Measurements from ENCODE around the gene PDE1C. TPM values are rescaled to one million over a fixed set of nuclear protein-coding genes. Genes with fewer than 3 reads are reported as not detected.

Gene PDE1C
- total and polyA plus RNA-seq, 8 donors = 2.9 to 54.2 (median 5.9) TPM

- Histone ChIP-seq H3K4me3 (no peak overlapping the region), H3K27me3 (no peaks in the 10 kb centered on the region), H3K9me3 (peaks cover 0 to 18% (median 12%) of the 10 kb centered on the region in 4 donors), H3K36me3 (no peaks in the 10 kb centered on the region), H3K4me1 (no peaks in the 10 kb centered on the region), H3K27ac (no peak overlapping the region)
- DNase-seq = no peak
- TF ChIP-seq POLR2A (IDR thresholded peaks at IDR 0.05) (no peak), POLR2AphosphoS5 (IDR thresholded peaks at IDR 0.05) (no peak), EP300 (IDR thresholded peaks at IDR 0.05) (no peak), CTCF (IDR thresholded peaks at IDR 0.05) (no peak)
- WGBS, 5 donors = 79 to 93% (median 87%) methylated on average over 1 of the region's 1 CpG
- intact Hi-C loops (cut with DNase I; ENCODE audit: low total_unique reads) = no loop called here
Observed at GRCh38 chr7:32115831-32116230, 45.6 kb upstream of the PDE1C start.

GRCh38 chr7:32108651-32109050 is 38.4 kb upstream of the PDE1C start:
- WGBS, 5 donors = 75 to 84% (median 79%) methylated on average over 2 of the region's 2 CpGs
- intact Hi-C loops (cut with DNase I; ENCODE audit: low total_unique reads) = no loop called here
- no peaks in the 10 kb centered on the region for H3K36me3 ChIP-seq
- DNase-seq = no peak
- H3K4me3 ChIP-seq = no peak overlapping the region
- no peak overlapping the region for H3K27ac ChIP-seq
- no peaks in the 10 kb centered on the region for H3K4me1 ChIP-seq
- H3K27me3 ChIP-seq = no peaks in the 10 kb centered on the region
- H3K9me3 ChIP-seq = peaks cover 0 to 18% (median 13%) of the 10 kb centered on the region in 4 donors
- TF ChIP-seq POLR2AphosphoS5 (IDR thresholded peaks at IDR 0.05) (no peak), CTCF (IDR thresholded peaks at IDR 0.05) (no peak), EP300 (IDR thresholded peaks at IDR 0.05) (no peak), POLR2A (IDR thresholded peaks at IDR 0.05) (no peak)

- H3K9me3 ChIP-seq = peaks cover 0 to 4% (median 0%) of the 10 kb centered on the region in 4 donors
- DNase-seq = no peak
- 54 to 77% (median 72%) methylated on average over 2 of the region's 2 CpGs for WGBS, 5 donors
- intact Hi-C loops (cut with DNase I; ENCODE audit: low total_unique reads) = no loop called here
- no peaks in the 10 kb centered on the region for H3K36me3 ChIP-seq
- no peak overlapping the region for H3K4me3 ChIP-seq
- no peak overlapping the region for H3K27ac ChIP-seq
- no peaks in the 10 kb centered on the region for H3K4me1 ChIP-seq
- TF ChIP-seq POLR2AphosphoS5 (IDR thresholded peaks at IDR 0.05) (no peak), EP300 (IDR thresholded peaks at IDR 0.05) (no peak), POLR2A (IDR thresholded peaks at IDR 0.05) (no peak), CTCF (IDR thresholded peaks at IDR 0.05) (no peak)
- no peaks in the 10 kb centered on the region for H3K27me3 ChIP-seq
Observed at GRCh38 chr7:32104766-32105165, 34.6 kb upstream of the PDE1C start.

GRCh38 chr7:32103361-32103760 is 33.2 kb upstream of the PDE1C start:
- no peaks in the 10 kb centered on the region for H3K36me3 ChIP-seq
- no peak for TF ChIP-seq EP300 (IDR thresholded peaks at IDR 0.05)
- TF ChIP-seq POLR2A (IDR thresholded peaks at IDR 0.05) = no peak
- TF ChIP-seq CTCF (IDR thresholded peaks at IDR 0.05) = no peak
- TF ChIP-seq POLR2AphosphoS5 (IDR thresholded peaks at IDR 0.05) = no peak
- DNase-seq = no peak
- no peak overlapping the region for H3K4me3 ChIP-seq
- no peak overlapping the region for H3K27ac ChIP-seq
- H3K27me3 ChIP-seq = no peaks in the 10 kb centered on the region
- H3K9me3 ChIP-seq = peaks cover 0 to 4% (median 0%) of the 10 kb centered on the region in 4 donors
- 63 to 77% (median 74%) methylated on average over 4 of the region's 4 CpGs for WGBS, 5 donors
- intact Hi-C loops (cut with DNase I; ENCODE audit: low total_unique reads) = no loop called here
- H3K4me1 ChIP-seq = no peaks in the 10 kb centered on the region

Measured in stomach (tissue), 9 donors.